ENCODE data around the gene HVCN1.

Gene HVCN1

GRCh38 chr12:110638796-110639195 is 50.1 kb downstream of the HVCN1 start:
- no peak for TF ChIP-seq CTCF (conservative IDR thresholded peaks at IDR 0.05; ENCODE audit: low read length)
- no peak overlapping the region for H3K4me3 ChIP-seq (ENCODE audit: low read length)
- DNase-seq (ENCODE audit: low read depth) = no peak

DNA sequence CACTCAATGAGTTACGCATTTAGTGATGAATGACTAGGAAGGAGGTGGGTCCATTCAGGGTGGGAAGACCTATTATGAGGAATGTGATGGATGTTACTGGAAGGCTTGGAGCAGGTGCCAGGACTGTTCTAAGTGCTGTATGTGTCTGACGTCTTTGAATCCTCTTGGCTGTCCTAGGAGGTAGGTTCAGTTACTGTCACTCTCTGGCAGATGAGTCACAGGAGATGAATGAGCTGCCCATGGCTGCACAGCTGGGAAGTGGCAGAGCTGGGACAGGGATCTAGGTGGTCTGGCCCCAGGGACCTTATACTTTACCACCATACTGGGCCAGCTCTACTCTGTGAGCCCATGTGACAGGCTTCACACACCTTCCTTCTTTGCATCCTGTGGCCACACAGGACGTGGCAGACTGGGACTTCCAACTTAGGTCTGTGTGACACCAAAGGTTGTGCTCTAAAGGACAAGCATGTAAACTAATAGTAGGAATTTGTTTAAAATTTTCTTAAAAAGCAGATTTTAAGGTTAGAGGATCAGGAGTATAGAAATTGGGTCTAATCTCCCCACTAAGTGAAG is 51.0 kb downstream of the HVCN1 start:
- no peak for TF ChIP-seq CTCF (conservative IDR thresholded peaks at IDR 0.05; ENCODE audit: low read length)
- H3K4me3 ChIP-seq (ENCODE audit: low read length) = no peak overlapping the region
- DNase-seq (ENCODE audit: low read depth) = no peak

DNA sequence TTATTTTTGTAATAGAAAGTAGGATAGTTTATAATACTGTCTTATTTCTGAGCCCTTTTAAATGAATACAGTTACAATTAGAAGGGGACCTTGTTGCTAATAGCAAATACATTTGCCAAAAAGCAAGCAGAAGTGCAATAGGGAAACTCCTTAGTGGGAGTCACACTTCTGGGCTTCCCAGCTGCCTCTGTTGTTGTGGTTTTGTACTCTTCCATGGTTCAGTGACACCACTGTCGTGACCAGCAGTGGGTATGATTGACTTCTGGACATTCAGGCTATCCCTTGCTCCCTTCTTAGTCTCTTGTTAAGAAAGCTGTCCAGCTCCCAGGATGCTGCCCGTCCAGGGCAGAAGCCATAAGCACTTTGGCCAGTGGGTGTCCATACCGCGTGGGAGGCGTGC is 52.4 kb downstream of the HVCN1 start:
- no peak for TF ChIP-seq CTCF (conservative IDR thresholded peaks at IDR 0.05; ENCODE audit: low read length)
- no peak for DNase-seq (ENCODE audit: low read depth)
- H3K4me3 ChIP-seq (ENCODE audit: low read length) = no peak overlapping the region

GRCh38 chr12:110635055-110635454 is 53.9 kb downstream of the HVCN1 start:
- no peak for TF ChIP-seq CTCF (conservative IDR thresholded peaks at IDR 0.05; ENCODE audit: low read length)
- H3K4me3 ChIP-seq (ENCODE audit: low read length) = no peak overlapping the region
- no peak for DNase-seq (ENCODE audit: low read depth)

- H3K4me3 ChIP-seq (ENCODE audit: low read length) = no peak overlapping the region
- TF ChIP-seq CTCF (conservative IDR thresholded peaks at IDR 0.05; ENCODE audit: low read length) = no peak
- DNase-seq (ENCODE audit: low read depth) = no peak
Measured at GRCh38 chr12:110627500-110628195, 61.3 kb downstream of the HVCN1 start.

DNA sequence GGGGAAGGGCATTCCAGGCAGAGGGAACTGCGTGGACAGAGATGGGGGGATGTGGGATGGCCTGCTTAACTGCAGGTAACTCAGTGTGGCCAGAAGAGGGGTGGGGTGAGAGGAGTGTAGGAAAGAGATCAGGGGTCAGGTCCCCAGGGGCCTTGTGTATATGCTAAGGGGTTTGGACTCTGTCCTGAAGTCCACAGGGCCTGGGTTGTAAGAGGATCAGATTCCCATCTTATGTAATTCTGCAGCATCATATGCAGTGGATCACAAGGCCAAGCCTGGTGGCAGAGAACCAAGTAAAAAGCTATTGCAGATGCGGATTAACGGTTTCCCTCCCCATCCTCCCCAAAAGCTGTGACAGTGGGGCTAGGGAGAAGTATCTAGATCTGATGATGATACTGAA is 66.3 kb downstream of the HVCN1 start:
- no peak for TF ChIP-seq CTCF (conservative IDR thresholded peaks at IDR 0.05; ENCODE audit: low read length)
- no peak for DNase-seq (ENCODE audit: low read depth)
- no peak overlapping the region for H3K4me3 ChIP-seq (ENCODE audit: low read length)

GRCh38 chr12:110619534-110619953 is 69.4 kb downstream of the HVCN1 start:
- TF ChIP-seq CTCF (conservative IDR thresholded peaks at IDR 0.05; ENCODE audit: low read length) = no peak
- no peak for DNase-seq (ENCODE audit: low read depth)
- no peak overlapping the region for H3K4me3 ChIP-seq (ENCODE audit: low read length)

Data from AG10803 (cell line).